Measurements from ENCODE around the gene TBC1D22A.

The TBC1D22A gene

GRCh38 chr22:46795845-46796565 lies 33.6 kb downstream of the TBC1D22A start:
- DNase-seq: no peak

GRCh38 chr22:46796566-46797195 lies 34.2 kb downstream of the TBC1D22A start:
- no peak for DNase-seq

- no peak for DNase-seq
These were observed 34.9 kb downstream of the TBC1D22A start for GRCh38 chr22:46797355-46797754.

GRCh38 chr22:46798041-46798365 lies 35.6 kb downstream of the TBC1D22A start:
- DNase-seq: no peak

GRCh38 chr22:46798366-46799350 lies 36.2 kb downstream of the TBC1D22A start:
- peak; percentile 30 for DNase-seq

- no peak for DNase-seq
These were observed 37.2 kb downstream of the TBC1D22A start for GRCh38 chr22:46799626-46800025.

- no peak for DNase-seq
These were observed 37.8 kb downstream of the TBC1D22A start for GRCh38 chr22:46800102-46800857.

- no peak for DNase-seq
These were observed 38.9 kb downstream of the TBC1D22A start for GRCh38 chr22:46801331-46801811.

GRCh38 chr22:46801826-46802607 lies 39.6 kb downstream of the TBC1D22A start:
- no peak for DNase-seq

- no peak for DNase-seq
These were observed 40.2 kb downstream of the TBC1D22A start for GRCh38 chr22:46802608-46803027.

GRCh38 chr22:46803031-46803880 lies 40.8 kb downstream of the TBC1D22A start:
- no peak for DNase-seq

- DNase-seq: no peak
These were observed 41.5 kb downstream of the TBC1D22A start for GRCh38 chr22:46803936-46804335.

GRCh38 chr22:46806794-46807193 lies 44.3 kb downstream of the TBC1D22A start:
- DNase-seq: no peak

- DNase-seq: no peak
These were observed 45.0 kb downstream of the TBC1D22A start for GRCh38 chr22:46807458-46807857.

GRCh38 chr22:46809153-46809885 lies 46.9 kb downstream of the TBC1D22A start:
- DNase-seq: no peak

- no peak for DNase-seq
These were observed 48.7 kb downstream of the TBC1D22A start for GRCh38 chr22:46810856-46811786.

GRCh38 chr22:46812034-46812605 lies 49.7 kb downstream of the TBC1D22A start:
- no peak for DNase-seq

GRCh38 chr22:46812788-46813187 lies 50.3 kb downstream of the TBC1D22A start:
- DNase-seq: no peak
